HAP-1 (cell line): ENCODE results near the gene ZNHIT6.
"Not testable (repeated sequence)": the region's sequence is repeated elsewhere in the genome, so short reads cannot be mapped to it uniquely, and the experiment has no call there.

Experiments used
- DNase-seq, 2 experiments: peaks; one replicate each; pipeline ENCODE4 v3.0.0-alpha.2; 2016 to 2020; ENCODE audit warnings: low spot score in 2 of 2
- H3K27me3 ChIP-seq: fragments of 250-450 bp; sonication (Bioruptor Pico); 2 replicates; pipeline ENCODE4 v1.5.1; 2020; ENCODE audit warnings: low read depth, mild to moderate bottlenecking, moderate library complexity
- H3K36me3 ChIP-seq: fragments of 250-450 bp; sonication (Bioruptor Pico); replicated peaks from 2 replicates; pipeline ENCODE4 v1.5.1; 2020; ENCODE audit warnings: mild to moderate bottlenecking
- H3K4me1 ChIP-seq: fragments of 250-450 bp; sonication (Bioruptor Pico); 2 replicates; pipeline ENCODE4 v1.5.1; 2020; ENCODE audit warnings: mild to moderate bottlenecking
- H3K4me3 ChIP-seq: fragments of 250-450 bp; sonication (Bioruptor Pico); 2 replicates; pipeline ENCODE4 v1.5.1; 2020; ENCODE audit warnings: mild to moderate bottlenecking, moderate library complexity
- H3K9me3 ChIP-seq: fragments of 250-450 bp; sonication (Bioruptor Pico); 2 replicates; pipeline ENCODE4 v1.5.1; 2020; ENCODE audit warnings: mild to moderate bottlenecking, moderate library complexity
- in situ Hi-C: fragments of 300-500 bp; cut with MboI; formaldehyde crosslinking; loops from 3 replicates; pipeline ENCODE4 v1.14.3; 2020; ENCODE audit warnings: low sequenced_read_pairs, inconsistent platforms, mixed read lengths

Gene ZNHIT6, protein sequence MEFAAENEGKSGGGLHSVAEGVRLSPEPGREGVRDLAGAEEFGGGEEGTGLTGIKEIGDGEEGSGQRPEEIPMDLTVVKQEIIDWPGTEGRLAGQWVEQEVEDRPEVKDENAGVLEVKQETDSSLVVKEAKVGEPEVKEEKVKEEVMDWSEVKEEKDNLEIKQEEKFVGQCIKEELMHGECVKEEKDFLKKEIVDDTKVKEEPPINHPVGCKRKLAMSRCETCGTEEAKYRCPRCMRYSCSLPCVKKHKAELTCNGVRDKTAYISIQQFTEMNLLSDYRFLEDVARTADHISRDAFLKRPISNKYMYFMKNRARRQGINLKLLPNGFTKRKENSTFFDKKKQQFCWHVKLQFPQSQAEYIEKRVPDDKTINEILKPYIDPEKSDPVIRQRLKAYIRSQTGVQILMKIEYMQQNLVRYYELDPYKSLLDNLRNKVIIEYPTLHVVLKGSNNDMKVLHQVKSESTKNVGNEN

DNA sequence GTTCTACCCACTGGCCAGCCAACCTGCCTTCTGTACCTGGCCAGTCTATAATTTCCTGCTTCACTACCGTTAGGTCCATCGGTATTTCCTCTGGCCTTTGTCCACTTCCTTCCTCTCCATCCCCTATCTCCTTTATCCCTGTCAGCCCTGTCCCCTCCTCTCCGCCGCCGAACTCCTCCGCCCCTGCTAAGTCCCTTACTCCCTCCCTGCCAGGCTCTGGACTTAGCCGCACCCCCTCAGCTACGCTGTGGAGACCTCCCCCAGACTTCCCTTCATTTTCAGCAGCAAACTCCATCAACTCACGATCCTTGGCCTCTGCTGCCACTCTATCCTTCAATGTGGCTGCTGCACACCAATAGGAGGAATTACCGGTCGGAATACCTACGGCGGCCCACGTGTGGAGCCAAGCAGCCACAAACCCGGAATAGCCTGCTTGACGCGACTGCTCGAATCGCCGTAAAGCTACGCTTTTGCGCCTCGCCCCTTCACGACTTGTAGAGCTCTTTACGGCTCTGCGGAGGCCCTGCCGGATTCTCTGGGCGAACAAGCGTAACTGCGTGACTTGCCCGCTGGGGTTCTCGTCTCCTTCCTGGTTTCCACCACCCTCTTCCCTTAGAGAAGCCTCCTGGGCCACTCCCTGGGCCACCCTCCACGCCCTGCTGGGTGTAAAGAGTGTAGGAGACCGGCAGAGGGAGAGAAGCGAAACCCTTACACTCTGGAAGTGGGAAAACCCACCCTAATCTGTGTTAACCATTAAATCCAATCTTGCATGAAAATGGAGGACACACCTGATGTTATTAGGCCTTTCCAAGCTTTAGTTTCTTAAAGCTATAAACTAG, at the start of gene ZNHIT6:
TSS of gene ZNHIT6 (minus strand) at position 444 of the 839 bp plus-strand sequence. CDS start at position 295, 149 bp downstream.
- Histone ChIP-seq H3K36me3 (peaks cover 6% of the 10 kb centered on the region), H3K4me1 (peaks cover 9% of the 10 kb centered on the region), H3K27me3 (no peaks in the 10 kb centered on the region), H3K4me3 (peak within 1 kb of the TSS; percentile 66), H3K9me3 (no peaks in the 10 kb centered on the region)
- in situ Hi-C loops = no loop called here
- peak; percentile 96 to 98 for DNase-seq

DNA sequence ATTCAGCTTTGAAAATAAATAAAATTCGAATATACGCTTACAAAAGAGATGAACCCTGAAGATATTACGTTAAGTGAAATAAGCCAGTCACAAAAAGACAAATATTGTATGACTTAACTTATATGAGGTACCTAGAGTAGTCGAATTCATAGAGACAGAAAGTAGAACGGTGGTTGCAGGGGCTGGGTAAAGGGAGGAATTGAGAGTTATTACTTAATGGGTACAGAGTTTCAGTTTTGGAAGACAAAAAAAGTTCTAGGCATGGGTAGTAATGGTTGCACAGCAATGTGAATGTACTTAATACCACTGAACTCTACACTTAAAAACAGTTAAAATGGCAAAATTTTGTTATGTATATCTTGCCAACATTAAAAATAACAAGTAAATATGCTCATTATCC, 48.6 kb upstream of the ZNHIT6 start:
- in situ Hi-C loops = no loop called here

DNA sequence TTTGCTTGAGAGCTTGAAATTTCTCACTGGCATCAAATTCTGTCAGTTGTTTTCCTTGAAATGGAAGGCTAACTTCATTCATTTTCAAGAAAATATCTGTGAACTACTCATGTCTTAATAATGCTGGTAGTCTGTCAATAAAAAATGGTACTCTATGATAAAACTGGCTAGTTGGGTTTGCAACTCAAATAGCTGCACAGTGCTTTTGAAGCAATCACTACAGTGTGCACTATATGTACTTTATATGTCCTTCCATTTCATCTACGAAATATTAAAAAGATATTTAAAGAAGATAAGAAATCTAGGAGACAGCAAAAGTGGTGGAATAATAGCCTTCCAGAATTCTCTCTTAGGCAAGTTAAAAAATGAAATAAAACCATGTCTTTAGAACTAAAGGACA, 39.9 kb upstream of the ZNHIT6 start:
- no peaks in the 10 kb centered on the region for H3K4me1 ChIP-seq
- no peak overlapping the region for H3K4me3 ChIP-seq
- DNase-seq = no peak
- in situ Hi-C loops = no loop called here
- H3K36me3 ChIP-seq = no peaks in the 10 kb centered on the region
- 0 out of 2 replicates have a peak, but pooled peaks cover 3% of the 10 kb centered on the region for H3K9me3 ChIP-seq
- no peaks in the 10 kb centered on the region for H3K27me3 ChIP-seq

More for the DNA sequence above, 48.6 kb upstream of the ZNHIT6 start:
- no peak overlapping the region for H3K4me3 ChIP-seq
- no peaks in the 10 kb centered on the region for H3K36me3 ChIP-seq
- DNase-seq = no peak
- no peaks in the 10 kb centered on the region for H3K27me3 ChIP-seq
- no peaks in the 10 kb centered on the region for H3K9me3 ChIP-seq
- peaks cover 5% of the 10 kb centered on the region for H3K4me1 ChIP-seq

DNA sequence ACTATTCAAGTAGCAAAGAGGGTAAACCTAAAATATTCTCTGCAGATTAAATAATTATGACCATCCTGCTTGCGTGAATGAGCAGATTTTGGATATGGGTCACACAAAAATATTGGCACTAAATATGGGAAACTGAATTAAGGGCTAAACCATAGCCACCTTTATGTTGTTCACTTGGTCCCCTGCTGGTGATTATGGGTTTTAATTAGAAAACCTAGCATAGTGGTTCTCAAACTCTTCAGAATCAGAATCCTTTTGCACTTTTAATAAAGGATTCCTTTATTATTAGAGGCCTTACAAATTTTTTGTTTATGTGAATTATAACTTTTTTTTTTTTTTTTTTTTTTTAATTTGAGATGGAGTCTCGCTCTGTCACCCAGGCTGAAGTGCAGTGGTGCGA, 38.5 kb upstream of the ZNHIT6 start:
- DNase-seq = no peak
- in situ Hi-C loops = no loop called here
- H3K36me3 ChIP-seq = no peaks in the 10 kb centered on the region
- no peaks in the 10 kb centered on the region for H3K27me3 ChIP-seq
- 0 out of 2 replicates have a peak, but pooled peaks cover 3% of the 10 kb centered on the region for H3K9me3 ChIP-seq
- no peak overlapping the region for H3K4me3 ChIP-seq
- H3K4me1 ChIP-seq = no peaks in the 10 kb centered on the region

DNA sequence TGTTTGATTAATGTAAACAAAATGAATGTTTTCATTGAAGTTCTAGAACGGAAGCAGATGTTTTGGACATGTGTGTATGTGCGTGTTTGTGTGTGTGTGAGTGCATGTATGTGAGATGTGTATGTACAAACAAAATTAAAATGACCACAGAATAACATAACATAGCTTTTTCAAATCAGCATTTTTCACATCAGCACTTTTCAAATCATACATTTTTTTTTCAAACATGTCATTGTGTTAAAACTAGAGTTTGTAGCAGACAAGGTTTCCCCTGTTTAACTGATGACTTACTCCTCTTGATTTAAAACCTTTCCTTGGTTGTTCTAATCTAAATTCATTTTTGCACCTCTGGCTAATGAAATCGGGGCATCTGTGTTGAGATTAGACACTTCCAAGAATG, 35.6 kb upstream of the ZNHIT6 start:
- 0 out of 2 replicates have a peak, but pooled peaks cover 3% of the 10 kb centered on the region for H3K9me3 ChIP-seq
- no peak for DNase-seq
- no peaks in the 10 kb centered on the region for H3K27me3 ChIP-seq
- H3K36me3 ChIP-seq = no peaks in the 10 kb centered on the region
- no peak overlapping the region for H3K4me3 ChIP-seq
- in situ Hi-C loops = no loop called here
- no peaks in the 10 kb centered on the region for H3K4me1 ChIP-seq

DNA sequence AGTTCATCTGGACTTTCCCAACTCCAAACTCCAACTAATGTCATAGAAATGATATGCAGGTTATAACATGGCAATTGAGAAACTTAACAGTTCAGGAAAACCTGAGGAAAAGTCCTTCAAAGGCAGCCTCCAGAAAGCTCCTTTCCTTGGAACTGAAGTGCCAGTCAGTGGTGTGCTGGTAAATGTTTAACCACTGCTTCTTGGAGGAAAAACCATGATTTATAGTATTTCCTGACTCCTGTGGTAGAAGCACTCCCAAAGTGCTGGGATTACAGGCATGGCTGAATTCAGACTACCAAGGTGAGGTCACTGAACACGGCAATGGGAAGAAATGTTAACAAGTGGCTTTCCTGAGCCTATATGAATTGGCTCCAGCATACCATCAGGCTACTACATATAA, 26.7 kb upstream of the ZNHIT6 start:
- in situ Hi-C loops = no loop called here

DNA sequence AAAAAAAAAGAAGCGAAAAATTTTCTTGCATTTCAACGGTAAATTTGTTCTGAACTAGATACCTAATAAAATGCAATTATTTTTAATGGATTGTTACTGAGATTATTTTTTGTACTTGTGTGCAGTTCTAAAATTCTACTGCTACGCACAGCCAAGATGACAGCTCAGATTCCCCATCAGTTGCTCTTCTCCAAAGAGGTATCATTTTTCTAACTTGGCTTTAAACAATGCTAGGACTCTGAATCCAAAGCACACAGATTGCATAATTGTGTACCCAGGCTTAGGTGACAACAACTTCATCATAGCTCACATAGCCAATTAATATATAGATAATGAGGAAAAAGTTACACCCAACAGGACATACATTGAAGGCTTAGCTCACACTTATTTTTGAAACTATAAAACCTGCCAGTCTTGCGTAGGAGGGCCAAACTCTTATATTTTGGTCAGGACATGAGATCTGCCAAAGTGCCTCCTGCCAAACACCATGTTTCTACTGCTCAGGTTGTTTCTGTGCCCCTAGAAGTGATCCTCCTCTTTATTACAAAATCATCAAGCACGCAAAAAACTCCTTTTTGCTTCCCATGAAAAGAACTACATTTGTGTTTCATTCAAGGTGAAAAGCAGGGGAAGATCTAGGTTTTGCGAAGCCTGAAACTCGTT, 10.6 kb upstream of the ZNHIT6 start:
- Histone ChIP-seq H3K36me3 (no peaks in the 10 kb centered on the region), H3K4me1 (no peaks in the 10 kb centered on the region), H3K9me3 (peaks cover 5% of the 10 kb centered on the region), H3K4me3 (no peak overlapping the region), H3K27me3 (no peaks in the 10 kb centered on the region)
- no peak for DNase-seq
- in situ Hi-C loops = no loop called here

More for the DNA sequence above, 26.7 kb upstream of the ZNHIT6 start:
- no peak for DNase-seq
- Histone ChIP-seq H3K36me3 (no peaks in the 10 kb centered on the region), H3K4me1 (no peaks in the 10 kb centered on the region; the same call in 1 of the 2 replicates), H3K4me3 (no peak overlapping the region), H3K9me3 (no peaks in the 10 kb centered on the region), H3K27me3 (no peaks in the 10 kb centered on the region)

DNA sequence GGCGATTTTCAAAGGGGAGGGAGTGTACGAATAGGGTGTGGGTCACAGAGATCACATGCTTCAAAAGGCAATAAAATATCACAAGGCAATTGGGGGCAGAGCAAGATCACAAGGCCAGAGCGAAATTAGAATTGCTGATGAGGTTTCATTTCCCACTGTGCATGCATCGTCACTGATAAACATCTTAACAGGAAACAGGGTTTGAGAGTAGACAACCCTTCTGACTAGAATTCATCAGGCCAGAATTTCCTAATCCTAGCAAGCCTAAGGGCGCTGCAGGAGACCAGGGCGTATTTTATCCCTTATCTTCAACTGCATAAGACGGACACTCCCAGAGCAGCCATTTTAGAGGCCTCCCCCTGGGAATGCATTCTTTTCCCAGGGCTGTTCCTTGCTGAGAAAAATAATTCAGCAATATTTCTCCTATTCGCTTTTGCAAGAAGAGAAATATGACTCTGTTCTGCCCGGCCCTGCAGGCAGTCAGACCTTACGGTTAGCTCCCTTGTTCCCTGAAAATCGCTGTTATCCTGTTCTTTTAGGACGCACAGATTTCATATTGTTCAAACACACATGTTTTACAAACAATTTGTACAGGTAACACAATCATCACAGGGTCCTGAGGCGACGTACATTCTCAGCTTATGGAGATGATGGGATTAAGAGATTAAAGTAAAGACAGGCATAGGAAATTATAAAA, 6.3 kb upstream of the ZNHIT6 start:
- H3K4me1 ChIP-seq, in situ Hi-C loops, DNase-seq, H3K36me3 ChIP-seq, H3K4me3 ChIP-seq, H3K27me3 ChIP-seq, H3K9me3 ChIP-seq: not testable (repeated sequence)

DNA sequence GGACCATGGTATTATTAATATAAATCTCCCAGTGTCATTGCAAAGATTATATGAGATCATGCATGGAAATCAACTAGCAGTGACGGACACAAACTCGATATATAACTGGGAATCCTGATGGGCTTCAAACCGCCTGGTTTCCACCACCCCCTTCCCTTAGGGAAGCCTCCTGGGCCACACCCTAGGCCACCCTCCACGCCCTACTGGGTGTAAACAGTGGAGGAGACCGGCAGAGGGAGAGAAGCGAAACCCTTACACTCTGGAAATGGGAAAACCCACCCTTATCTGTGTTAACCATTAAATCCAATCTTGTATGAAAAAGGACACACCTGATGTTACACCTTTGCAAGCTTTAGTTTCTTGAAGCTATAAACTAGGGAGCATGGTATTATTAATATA, 595 bp upstream of the ZNHIT6 start:
- H3K4me1 ChIP-seq = peaks cover 9% of the 10 kb centered on the region
- H3K9me3 ChIP-seq = no peaks in the 10 kb centered on the region
- in situ Hi-C loops = no loop called here
- H3K4me3 ChIP-seq = peak overlapping the region; percentile 66
- no peaks in the 10 kb centered on the region for H3K27me3 ChIP-seq
- H3K36me3 ChIP-seq = peaks cover 6% of the 10 kb centered on the region
- DNase-seq = peak in 1 of 2 experiments; percentile 33

DNA sequence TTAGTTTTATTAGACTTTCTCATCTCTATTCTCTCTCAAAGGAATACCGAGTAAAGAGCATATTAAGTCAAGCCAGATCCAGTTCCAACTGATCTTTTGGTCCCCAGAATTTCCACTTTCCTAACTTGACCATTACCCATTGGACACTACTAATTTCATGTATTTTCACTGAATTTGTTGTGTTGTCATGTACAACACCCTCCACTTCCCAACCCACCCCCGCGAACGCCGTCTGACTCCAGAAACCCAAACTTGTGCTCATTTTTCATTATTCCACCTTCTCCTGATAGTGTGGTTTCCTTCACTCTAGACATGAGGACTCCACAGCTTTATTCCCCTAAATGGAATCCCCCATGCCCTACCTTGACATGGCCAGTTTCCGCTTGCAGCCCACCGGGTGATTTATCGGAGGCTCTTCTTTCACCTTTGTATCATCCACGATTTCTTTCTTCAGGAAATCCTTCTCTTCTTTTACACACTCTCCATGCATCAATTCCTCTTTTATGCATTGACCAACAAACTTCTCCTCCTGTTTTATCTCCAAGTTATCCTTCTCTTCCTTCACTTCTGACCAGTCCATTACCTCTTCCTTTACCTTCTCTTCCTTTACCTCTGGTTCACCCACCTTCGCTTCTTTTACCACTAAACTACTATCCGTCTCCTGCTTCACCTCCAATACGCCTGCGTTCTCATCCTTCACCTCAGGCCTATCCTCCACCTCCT, 805 bp downstream of the ZNHIT6 start:
- peaks cover 9% of the 10 kb centered on the region for H3K4me1 ChIP-seq
- H3K27me3 ChIP-seq = no peaks in the 10 kb centered on the region
- peaks cover 9% of the 10 kb centered on the region for H3K36me3 ChIP-seq
- peak overlapping the region; percentile 66 for H3K4me3 ChIP-seq
- H3K9me3 ChIP-seq = no peaks in the 10 kb centered on the region
- DNase-seq = no peak
- in situ Hi-C loops = no loop called here

DNA sequence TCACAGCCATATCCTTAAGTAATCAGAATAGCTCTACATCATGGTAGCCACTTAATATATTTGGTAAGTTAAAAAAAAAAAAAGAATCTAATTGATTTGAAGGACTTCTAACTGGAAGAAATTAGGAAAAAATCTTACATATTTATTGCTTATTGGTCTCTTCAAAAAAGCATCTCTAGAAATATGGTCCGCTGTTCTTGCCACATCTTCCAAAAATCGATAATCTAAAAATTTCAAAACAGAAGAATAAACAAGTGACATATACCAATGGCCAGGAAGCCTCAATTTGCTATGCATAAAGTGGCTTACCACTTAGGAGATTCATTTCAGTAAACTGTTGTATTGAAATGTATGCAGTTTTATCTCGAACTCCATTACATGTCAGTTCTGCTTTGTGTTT, 2.3 kb downstream of the ZNHIT6 start:
- Histone ChIP-seq H3K27me3 (no peaks in the 10 kb centered on the region), H3K4me1 (peaks cover 9% of the 10 kb centered on the region), H3K9me3 (no peaks in the 10 kb centered on the region), H3K36me3 (peaks cover 18% of the 10 kb centered on the region), H3K4me3 (no peak overlapping the region; the same call in 1 of the 2 replicates)
- DNase-seq = no peak
- in situ Hi-C loops = no loop called here

DNA sequence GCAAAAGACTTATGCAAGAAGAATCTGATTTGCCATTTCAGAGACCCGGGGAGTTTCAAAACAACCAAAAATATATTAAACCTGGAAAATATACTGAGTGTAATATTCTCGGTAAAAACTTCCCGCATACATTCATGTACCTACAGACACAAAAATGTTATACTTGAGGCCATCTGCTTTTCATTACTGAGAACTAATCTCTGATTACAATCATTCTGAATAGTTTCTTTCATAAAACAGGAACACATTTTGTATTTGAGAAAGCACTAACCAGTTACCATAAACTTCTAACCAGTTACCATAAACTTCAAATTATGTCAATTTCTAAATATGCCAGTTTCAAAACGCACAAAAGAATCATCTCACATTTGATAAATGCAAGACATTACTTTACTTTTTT, 7.8 kb downstream of the ZNHIT6 start:
- H3K36me3 ChIP-seq = peaks cover 32% of the 10 kb centered on the region
- no peaks in the 10 kb centered on the region for H3K9me3 ChIP-seq
- DNase-seq = no peak
- H3K27me3 ChIP-seq = no peaks in the 10 kb centered on the region
- H3K4me3 ChIP-seq = no peak overlapping the region
- H3K4me1 ChIP-seq = peaks cover 8% of the 10 kb centered on the region
- in situ Hi-C loops = no loop called here
